Duodenal mucosa (tissue), 2 donors: ENCODE data around the gene LDLRAD3.

ENCODE experiments used
- H3K27ac ChIP-seq: one replicate; pipeline ENCODE4 v1.7.0; 2013; ENCODE audit warnings: low read depth, low read length
- H3K27me3 ChIP-seq, 2 donors: one replicate each; pipeline ENCODE4 v1.7.0; 2013; ENCODE audit warnings: low read length in 2 of 2, control low read depth in 1 of 2; ENCODE audit not compliant: insufficient read depth in 2 of 2, control insufficient read depth in 1 of 2
- H3K36me3 ChIP-seq, 2 donors: one replicate each; pipeline ENCODE4 v1.7.0; 2013; ENCODE audit warnings: low read length in 2 of 2, control low read depth in 1 of 2; ENCODE audit not compliant: insufficient read depth in 2 of 2, control insufficient read depth in 1 of 2
- H3K4me1 ChIP-seq, 2 donors: one replicate each; pipeline ENCODE4 v1.7.0; 2013; ENCODE audit warnings: low read length in 2 of 2, control low read depth in 1 of 2; ENCODE audit not compliant: insufficient read depth in 2 of 2, control insufficient read depth in 1 of 2
- H3K4me3 ChIP-seq, 2 donors: one replicate each; pipeline ENCODE4 v1.7.0; 2013; ENCODE audit warnings: low read length in 2 of 2, low read depth in 1 of 2
- H3K9ac ChIP-seq, 2 donors: one replicate each; pipeline ENCODE4 v1.7.0; 2013; ENCODE audit warnings: low read length in 2 of 2, low read depth in 1 of 2
- H3K9me3 ChIP-seq, 2 donors: one replicate each; pipeline ENCODE4 v1.7.0; 2013; ENCODE audit warnings: low read length in 2 of 2, control low read depth in 1 of 2; ENCODE audit not compliant: control insufficient read depth in 1 of 2

LDLRAD3 gene

DNA sequence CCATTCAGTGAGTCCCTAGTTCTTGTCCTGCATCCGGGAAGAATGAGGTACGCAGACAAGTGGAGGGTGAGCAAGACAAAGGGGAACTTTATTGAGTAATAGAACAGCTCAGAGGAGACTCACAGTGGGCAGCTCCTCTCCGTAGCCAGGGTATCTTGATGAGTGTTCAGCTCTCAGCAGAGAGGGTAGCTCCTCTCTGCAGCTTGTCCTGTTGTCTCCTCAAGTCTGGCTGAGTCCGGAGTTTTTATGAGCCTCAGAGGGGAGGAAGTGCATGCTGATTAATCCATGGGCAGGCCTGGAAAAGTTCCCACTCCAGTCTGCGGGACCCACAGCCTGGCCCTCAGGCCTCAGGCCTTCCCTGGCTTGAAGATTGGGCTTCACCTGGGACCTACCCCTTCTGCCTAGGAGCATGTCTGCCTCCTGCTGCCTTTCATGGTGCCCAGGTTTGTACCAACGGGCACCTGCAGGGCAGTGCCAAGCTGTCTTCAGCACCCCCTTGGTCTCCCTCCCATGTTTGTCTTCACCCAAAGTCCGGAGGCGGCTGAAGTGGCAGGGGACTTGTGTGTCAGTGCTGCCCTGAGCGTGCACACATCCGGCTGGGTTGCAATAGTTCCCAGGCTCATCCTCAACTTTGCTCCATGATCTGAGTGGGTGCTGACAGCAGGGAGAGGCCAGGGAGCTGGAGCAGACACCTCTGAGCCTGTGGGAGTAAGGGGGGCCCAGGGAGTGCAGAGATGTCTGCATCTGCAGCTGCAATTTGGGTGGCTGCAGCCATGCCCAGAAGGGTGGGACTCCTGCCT lies 134.2 kb downstream of the LDLRAD3 start:
- H3K27ac ChIP-seq: no peak overlapping the region

DNA sequence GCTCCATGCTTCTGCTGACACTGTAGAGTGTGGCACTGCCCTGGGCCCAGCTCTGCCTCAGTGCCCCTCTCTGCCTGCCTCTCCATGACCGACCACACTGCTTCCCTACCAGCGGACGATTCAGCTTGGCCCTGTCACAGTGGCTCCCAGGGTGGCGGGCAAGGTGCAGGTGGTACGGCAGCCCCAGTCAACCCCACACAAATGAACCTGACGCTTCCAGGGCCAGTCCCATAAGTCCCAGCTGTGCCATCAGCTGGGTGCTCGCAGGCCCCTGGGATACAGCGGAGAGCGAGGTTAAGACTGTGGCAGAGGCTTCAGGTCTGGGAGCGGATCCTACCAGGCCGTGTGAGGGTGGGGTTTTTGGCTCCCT lies 134.8 kb downstream of the LDLRAD3 start:
- H3K4me3 ChIP-seq: no peak overlapping the region
- H3K27me3 ChIP-seq: no peaks in the 10 kb centered on the region
- H3K9me3 ChIP-seq: peaks cover 0 to 3% of the 10 kb centered on the region in 2 donors
- no peaks in the 10 kb centered on the region for H3K36me3 ChIP-seq
- H3K9ac ChIP-seq: no peak overlapping the region
- no peak overlapping the region for H3K27ac ChIP-seq
- no peaks in the 10 kb centered on the region for H3K4me1 ChIP-seq

More for the DNA sequence above, 134.2 kb downstream of the LDLRAD3 start:
- H3K4me1 ChIP-seq: no peaks in the 10 kb centered on the region
- H3K9ac ChIP-seq: no peak overlapping the region
- peaks cover 0 to 3% of the 10 kb centered on the region in 2 donors for H3K9me3 ChIP-seq
- H3K27me3 ChIP-seq: no peaks in the 10 kb centered on the region
- H3K36me3 ChIP-seq: no peaks in the 10 kb centered on the region
- no peak overlapping the region for H3K4me3 ChIP-seq

DNA sequence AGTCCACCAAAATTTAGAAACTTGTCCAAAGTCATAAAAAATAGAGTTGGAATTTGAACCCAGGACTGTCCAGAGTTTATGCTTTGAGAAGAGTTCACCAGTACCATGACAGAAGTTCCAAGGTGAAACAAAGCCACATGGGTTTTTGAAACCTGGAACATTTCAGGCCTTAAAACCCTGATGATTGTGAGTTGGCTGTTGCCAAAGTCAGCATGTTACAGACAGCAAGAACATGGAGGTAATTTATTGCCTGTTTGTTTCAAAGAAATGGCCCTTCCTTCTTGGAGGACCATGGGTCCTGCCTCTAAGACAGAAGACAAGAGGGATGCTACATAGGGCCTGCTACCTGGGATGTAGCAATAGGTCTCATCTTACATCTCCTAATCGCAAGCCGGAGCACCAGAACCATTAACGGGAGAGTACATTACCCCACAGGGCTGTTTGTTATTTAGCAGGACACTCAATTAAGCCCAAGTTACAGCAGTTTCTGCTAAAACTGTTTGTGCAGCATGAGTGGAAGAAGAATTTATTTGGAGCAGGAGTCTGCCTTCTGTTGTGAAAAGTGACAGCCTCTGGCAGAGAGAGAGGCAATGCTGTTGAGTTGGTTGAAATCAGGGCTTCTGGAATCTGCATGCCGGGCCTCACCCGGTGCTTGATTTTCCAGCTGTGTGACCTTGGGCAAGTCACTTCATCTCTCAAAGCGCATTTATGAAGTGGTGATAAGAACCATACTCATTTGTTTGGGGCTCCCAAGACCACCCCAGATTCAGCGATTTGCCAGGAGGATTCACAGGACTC lies 136.2 kb downstream of the LDLRAD3 start:
- Histone ChIP-seq H3K27ac (no peak overlapping the region), H3K9me3 (peaks cover 0 to 3% of the 10 kb centered on the region in 2 donors), H3K36me3 (no peaks in the 10 kb centered on the region), H3K9ac (no peak overlapping the region), H3K4me1 (no peaks in the 10 kb centered on the region), H3K4me3 (no peak overlapping the region), H3K27me3 (no peaks in the 10 kb centered on the region)

GRCh38 chr11:36081274-36081945 lies 137.5 kb downstream of the LDLRAD3 start:
- Histone ChIP-seq H3K9ac (no peak overlapping the region), H3K36me3 (no peaks in the 10 kb centered on the region), H3K4me3 (no peak overlapping the region), H3K27me3 (no peaks in the 10 kb centered on the region), H3K4me1 (no peaks in the 10 kb centered on the region), H3K9me3 (no peaks in the 10 kb centered on the region), H3K27ac (no peak overlapping the region)

DNA sequence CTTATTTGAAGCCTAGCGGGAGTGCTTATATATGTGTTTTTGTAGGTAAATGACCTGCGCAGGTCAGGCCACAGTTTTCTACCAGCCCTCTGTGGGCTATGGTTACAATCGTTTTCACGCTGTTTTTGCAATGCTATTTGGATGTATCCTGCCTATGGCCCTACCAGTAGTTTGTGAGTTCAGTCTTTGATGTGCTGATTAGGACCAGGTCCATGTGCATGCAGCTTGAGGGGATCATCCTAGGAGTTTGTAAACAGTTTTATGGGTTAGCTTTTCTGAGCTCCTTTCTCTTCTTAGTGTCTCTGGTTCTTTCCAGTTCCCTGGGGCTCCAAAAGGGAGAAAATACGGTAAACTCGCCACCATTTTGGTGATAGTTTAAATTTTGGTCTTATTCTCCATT lies 142.5 kb downstream of the LDLRAD3 start:
- H3K36me3 ChIP-seq: no peaks in the 10 kb centered on the region
- H3K4me1 ChIP-seq: peaks cover 0 to 5% of the 10 kb centered on the region in 2 donors
- no peak overlapping the region for H3K4me3 ChIP-seq
- H3K27me3 ChIP-seq: no peaks in the 10 kb centered on the region
- H3K9me3 ChIP-seq: no peaks in the 10 kb centered on the region
- H3K27ac ChIP-seq: no peak overlapping the region
- H3K9ac ChIP-seq: no peak overlapping the region

GRCh38 chr11:36088266-36088972 lies 144.6 kb downstream of the LDLRAD3 start:
- Histone ChIP-seq H3K36me3 (no peaks in the 10 kb centered on the region), H3K27me3 (no peaks in the 10 kb centered on the region), H3K4me3 (no peak overlapping the region), H3K27ac (no peak overlapping the region), H3K9ac (no peak overlapping the region), H3K9me3 (no peaks in the 10 kb centered on the region), H3K4me1 (peaks cover 0 to 5% of the 10 kb centered on the region in 2 donors)

GRCh38 chr11:36089920-36090319 lies 146.1 kb downstream of the LDLRAD3 start:
- no peak overlapping the region for H3K27ac ChIP-seq
- no peak overlapping the region for H3K4me3 ChIP-seq
- H3K9me3 ChIP-seq: no peaks in the 10 kb centered on the region
- no peak overlapping the region for H3K9ac ChIP-seq
- no peaks in the 10 kb centered on the region for H3K36me3 ChIP-seq
- H3K27me3 ChIP-seq: no peaks in the 10 kb centered on the region
- H3K4me1 ChIP-seq: peaks cover 0 to 5% of the 10 kb centered on the region in 2 donors

- Histone ChIP-seq H3K9ac (no peak overlapping the region), H3K36me3 (no peaks in the 10 kb centered on the region), H3K4me3 (no peak overlapping the region), H3K27ac (no peak overlapping the region), H3K9me3 (no peaks in the 10 kb centered on the region), H3K4me1 (peaks cover 0 to 5% of the 10 kb centered on the region in 2 donors), H3K27me3 (no peaks in the 10 kb centered on the region)
Observed at GRCh38 chr11:36090356-36091109, 146.7 kb downstream of the LDLRAD3 start.

DNA sequence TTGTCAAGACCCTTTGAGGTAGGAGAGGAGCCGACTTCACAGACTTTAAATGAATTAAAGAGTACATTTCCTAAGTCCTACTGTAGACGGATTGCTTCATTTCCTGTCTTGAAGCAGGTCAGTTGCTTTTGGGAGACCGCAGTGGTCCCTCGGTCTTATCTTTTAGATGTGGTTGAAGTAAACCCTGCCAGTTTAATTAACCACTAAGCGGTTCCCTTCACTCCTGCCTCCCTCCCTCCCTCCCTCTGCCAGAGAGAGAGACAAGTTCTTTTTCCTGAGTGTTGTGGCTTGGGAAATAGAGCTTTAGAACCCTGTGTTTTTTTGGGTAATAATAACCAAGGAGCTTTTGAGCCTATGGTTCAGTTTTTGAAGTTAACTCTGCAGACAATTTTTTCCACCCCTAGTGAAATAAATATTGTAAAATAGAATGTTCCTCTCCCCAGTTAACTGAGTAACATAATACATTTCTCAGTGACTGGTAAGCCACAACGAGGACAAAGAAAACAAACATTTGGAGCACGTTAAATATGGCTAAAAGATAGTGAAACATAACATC lies 147.5 kb downstream of the LDLRAD3 start:
- H3K9me3 ChIP-seq: no peaks in the 10 kb centered on the region
- H3K4me1 ChIP-seq: peaks cover 0 to 5% of the 10 kb centered on the region in 2 donors
- H3K27me3 ChIP-seq: no peaks in the 10 kb centered on the region
- H3K4me3 ChIP-seq: no peak overlapping the region
- no peak overlapping the region for H3K27ac ChIP-seq
- H3K9ac ChIP-seq: no peak overlapping the region
- H3K36me3 ChIP-seq: no peaks in the 10 kb centered on the region
